Stomach smooth muscle (tissue), 2 donors: ENCODE results near the gene MGAT4B.

ENCODE experiments used
- H3K27ac ChIP-seq: one replicate; pipeline ENCODE4 v1.7.0; 2013; ENCODE audit warnings: mild to moderate bottlenecking, low read length, inconsistent platforms
- H3K27me3 ChIP-seq, 2 donors: one replicate each; pipeline ENCODE4 v1.7.0; 2013; ENCODE audit warnings: low read length in 2 of 2; ENCODE audit not compliant: insufficient read depth in 2 of 2, control insufficient read depth in 1 of 2
- H3K36me3 ChIP-seq, 2 donors: one replicate each; pipeline ENCODE4 v1.7.0; 2013; ENCODE audit warnings: low read length in 2 of 2; ENCODE audit not compliant: control insufficient read depth in 2 of 2, insufficient read depth in 2 of 2
- H3K4me1 ChIP-seq: one replicate; pipeline ENCODE4 v1.7.0; 2013; ENCODE audit warnings: low read length; ENCODE audit not compliant: control insufficient read depth, insufficient read depth
- H3K4me3 ChIP-seq, 2 donors: one replicate each; pipeline ENCODE4 v1.7.0; 2013; ENCODE audit warnings: low read length in 2 of 2
- H3K9ac ChIP-seq, 2 donors: one replicate each; pipeline ENCODE4 v1.7.0; 2013; ENCODE audit warnings: low read length in 2 of 2, mild to moderate bottlenecking in 1 of 2
- H3K9me3 ChIP-seq, 2 donors: one replicate each; pipeline ENCODE4 v1.7.0; 2013; ENCODE audit warnings: low read length in 2 of 2; ENCODE audit not compliant: control insufficient read depth in 2 of 2
- donor health status: healthy.
- donor health status: Pancreatic carcinoma.

MGAT4B gene

GRCh38 chr5:179777909-179778308 is 28.8 kb downstream of the MGAT4B start:
- H3K4me3 ChIP-seq: no peak overlapping the region
- H3K27ac ChIP-seq: no peak overlapping the region
- H3K9ac ChIP-seq: no peak overlapping the region
- no peaks in the 10 kb centered on the region for H3K27me3 ChIP-seq
- H3K36me3 ChIP-seq: peaks cover 42 to 46% of the 10 kb centered on the region in 2 donors
- H3K4me1 ChIP-seq: peaks cover 3% of the 10 kb centered on the region
- no peaks in the 10 kb centered on the region for H3K9me3 ChIP-seq

GRCh38 chr5:179777456-179777855 is 29.2 kb downstream of the MGAT4B start:
- Histone ChIP-seq H3K27ac (no peak overlapping the region), H3K4me1 (peaks cover 3% of the 10 kb centered on the region), H3K4me3 (no peak overlapping the region), H3K9me3 (no peaks in the 10 kb centered on the region), H3K27me3 (no peaks in the 10 kb centered on the region), H3K9ac (no peak overlapping the region), H3K36me3 (peaks cover 46 to 50% of the 10 kb centered on the region in 2 donors)

GRCh38 chr5:179776411-179776938 is 30.2 kb downstream of the MGAT4B start:
- Histone ChIP-seq H3K27me3 (no peaks in the 10 kb centered on the region), H3K4me1 (no peaks in the 10 kb centered on the region), H3K9me3 (no peaks in the 10 kb centered on the region), H3K4me3 (no peak overlapping the region), H3K27ac (no peak overlapping the region), H3K9ac (no peak overlapping the region), H3K36me3 (peaks cover 54 to 57% of the 10 kb centered on the region in 2 donors)

GRCh38 chr5:179774442-179774841 is 32.2 kb downstream of the MGAT4B start:
- H3K27me3 ChIP-seq: no peaks in the 10 kb centered on the region
- H3K4me1 ChIP-seq: no peaks in the 10 kb centered on the region
- H3K36me3 ChIP-seq: peaks cover 63 to 64% of the 10 kb centered on the region in 2 donors
- H3K4me3 ChIP-seq: no peak overlapping the region
- H3K9ac ChIP-seq: no peak overlapping the region
- H3K9me3 ChIP-seq: no peaks in the 10 kb centered on the region
- H3K27ac ChIP-seq: no peak overlapping the region

- no peak overlapping the region for H3K9ac ChIP-seq
- H3K9me3 ChIP-seq: no peaks in the 10 kb centered on the region
- no peak overlapping the region for H3K27ac ChIP-seq
- no peaks in the 10 kb centered on the region for H3K4me1 ChIP-seq
- H3K4me3 ChIP-seq: no peak overlapping the region
- H3K27me3 ChIP-seq: no peaks in the 10 kb centered on the region
- peaks cover 68 to 70% of the 10 kb centered on the region in 2 donors for H3K36me3 ChIP-seq
These were observed 33.0 kb downstream of the MGAT4B start for GRCh38 chr5:179773686-179774040.

- Histone ChIP-seq H3K27ac (no peak overlapping the region), H3K4me3 (no peak overlapping the region), H3K4me1 (no peaks in the 10 kb centered on the region), H3K9me3 (no peaks in the 10 kb centered on the region), H3K9ac (no peak overlapping the region), H3K27me3 (no peaks in the 10 kb centered on the region), H3K36me3 (peaks cover 64 to 67% of the 10 kb centered on the region in 2 donors)
These were observed 34.3 kb downstream of the MGAT4B start for GRCh38 chr5:179772351-179772750.

GRCh38 chr5:179771311-179771895 is 35.3 kb downstream of the MGAT4B start:
- H3K27ac ChIP-seq: no peak overlapping the region
- H3K27me3 ChIP-seq: no peaks in the 10 kb centered on the region
- H3K9me3 ChIP-seq: no peaks in the 10 kb centered on the region
- H3K36me3 ChIP-seq: peaks cover 69 to 74% of the 10 kb centered on the region in 2 donors
- no peak overlapping the region for H3K4me3 ChIP-seq
- no peak overlapping the region for H3K9ac ChIP-seq
- peaks cover 6% of the 10 kb centered on the region for H3K4me1 ChIP-seq

- Histone ChIP-seq H3K4me1 (peaks cover 21% of the 10 kb centered on the region), H3K27ac (no peak overlapping the region), H3K4me3 (no peak overlapping the region), H3K9ac (no peak overlapping the region), H3K27me3 (no peaks in the 10 kb centered on the region), H3K9me3 (no peaks in the 10 kb centered on the region), H3K36me3 (peaks cover 66 to 73% of the 10 kb centered on the region in 2 donors)
These were observed 36.9 kb downstream of the MGAT4B start for GRCh38 chr5:179769796-179770195.

GRCh38 chr5:179769271-179769670 is 37.4 kb downstream of the MGAT4B start:
- Histone ChIP-seq H3K9ac (no peak overlapping the region), H3K27ac (no peak overlapping the region), H3K4me3 (no peak overlapping the region), H3K9me3 (no peaks in the 10 kb centered on the region), H3K36me3 (peaks cover 62 to 69% of the 10 kb centered on the region in 2 donors), H3K27me3 (no peaks in the 10 kb centered on the region), H3K4me1 (peaks cover 21% of the 10 kb centered on the region)

GRCh38 chr5:179768326-179769085 is 38.2 kb downstream of the MGAT4B start:
- Histone ChIP-seq H3K27me3 (no peaks in the 10 kb centered on the region), H3K36me3 (peaks cover 55 to 61% of the 10 kb centered on the region in 2 donors), H3K27ac (no peak overlapping the region), H3K4me1 (peaks cover 27% of the 10 kb centered on the region), H3K9ac (no peak overlapping the region), H3K4me3 (no peak overlapping the region), H3K9me3 (no peaks in the 10 kb centered on the region)
